ENCODE measurements around the gene GPRC5C.
"Not testable (repeated sequence)": the region's sequence is repeated elsewhere in the genome, so short reads cannot be mapped to it uniquely, and the experiment has no call there.

The GPRC5C gene

GRCh38 chr17:74431568-74432423 lies at the start of gene GPRC5C:
TSS of gene GPRC5C (plus strand) at chr17:74432088. CDS start at chr17:74439777, 7,689 bp downstream.
- no peak for FAIRE-seq

DNA sequence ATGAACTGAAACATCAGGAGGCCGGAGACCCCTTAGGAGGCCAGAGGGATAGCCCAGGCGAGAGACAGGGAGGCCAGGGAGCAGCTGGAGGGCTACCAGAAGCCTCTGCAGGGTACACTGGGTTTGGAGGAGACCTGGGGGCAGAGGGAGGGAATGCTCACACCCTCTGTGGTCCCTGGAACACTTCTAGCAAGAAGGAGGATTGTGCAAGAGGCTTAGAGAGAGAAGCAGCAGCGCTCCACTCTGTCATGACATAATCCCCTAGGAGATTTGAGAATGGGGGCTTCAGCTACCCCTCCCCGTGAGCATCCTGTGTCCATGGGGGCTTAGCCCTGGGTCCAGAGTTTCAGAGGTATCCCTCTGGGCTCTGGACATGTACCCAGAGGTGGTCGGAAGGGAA lies 48.7 kb upstream of the GPRC5C start:
- no peak for FAIRE-seq

DNA sequence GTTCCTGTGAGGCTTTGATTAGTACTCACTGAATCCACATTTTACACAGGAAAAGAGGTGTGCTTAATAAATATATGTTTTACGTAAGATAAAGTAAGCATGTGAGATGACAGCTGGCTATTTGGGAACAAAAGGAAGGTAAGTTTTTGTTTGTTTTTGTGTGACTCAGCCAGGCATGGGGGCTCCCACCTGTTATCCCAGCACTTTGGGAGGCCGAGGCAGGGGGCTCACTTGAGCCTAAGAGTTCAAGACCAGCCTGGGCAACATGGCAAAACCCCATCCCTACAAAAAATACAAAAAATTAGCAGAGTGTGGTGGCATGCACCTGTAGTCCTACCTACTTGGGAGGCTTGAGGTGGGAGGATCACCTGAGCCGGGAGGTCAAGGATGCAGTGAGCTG lies 46.7 kb upstream of the GPRC5C start:
- FAIRE-seq = no peak

DNA sequence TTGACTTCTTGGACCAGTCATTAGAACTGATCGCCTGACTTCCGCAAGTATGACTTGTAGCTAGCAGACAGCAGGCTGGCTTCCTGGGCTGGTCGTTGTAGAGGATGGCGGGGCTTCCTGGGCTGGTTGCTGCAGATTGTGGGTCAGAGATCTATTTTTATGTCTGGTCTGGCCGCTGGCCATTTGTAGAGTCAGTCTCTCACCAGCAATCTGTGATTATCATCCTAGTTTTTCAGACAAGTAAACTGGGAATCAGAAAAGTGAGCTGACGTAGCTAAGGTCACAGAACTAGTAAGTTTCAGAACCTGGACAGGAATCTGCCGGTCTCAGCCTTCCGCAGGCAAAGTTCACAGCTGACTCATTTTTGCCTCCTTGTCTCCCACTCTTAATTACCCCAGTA lies 45.5 kb upstream of the GPRC5C start:
- no peak for FAIRE-seq

GRCh38 chr17:74387365-74388218 lies 44.3 kb upstream of the GPRC5C start:
- FAIRE-seq = no peak

DNA sequence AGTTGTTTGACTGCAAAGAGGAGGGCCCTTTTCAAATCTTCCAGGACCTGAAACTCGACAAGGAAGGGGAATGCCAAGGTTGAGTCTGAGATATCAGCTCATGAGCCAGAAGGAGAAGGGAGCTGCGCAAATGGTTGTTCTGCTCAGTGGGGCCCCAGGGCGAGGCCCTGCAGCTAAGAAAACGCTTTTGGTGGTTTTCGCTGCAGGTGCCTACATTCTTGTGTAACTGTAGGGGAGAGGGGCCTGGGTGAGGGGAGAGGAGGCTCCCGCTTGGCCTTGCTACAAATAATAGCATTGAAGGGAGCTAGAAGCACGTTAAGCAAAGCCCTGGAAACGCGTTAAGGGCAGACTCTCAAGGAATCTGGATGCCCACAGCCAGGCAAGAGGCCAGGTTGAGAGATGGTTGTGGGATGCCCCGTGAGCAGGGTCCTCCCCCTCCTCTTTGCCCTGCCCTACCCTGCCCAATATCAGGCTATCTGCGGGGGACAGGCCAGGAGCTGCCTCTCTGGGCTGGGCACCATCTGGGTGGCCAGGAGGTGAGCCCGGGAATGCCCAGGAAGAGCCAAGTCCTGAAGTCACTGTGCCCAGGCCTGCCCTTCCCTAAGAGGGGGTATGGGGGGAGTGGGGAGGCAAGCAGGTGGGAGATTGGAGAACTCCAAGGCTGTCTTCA lies 42.7 kb upstream of the GPRC5C start:
- no peak for FAIRE-seq

GRCh38 chr17:74389937-74390679 lies 41.8 kb upstream of the GPRC5C start:
- no peak for FAIRE-seq

GRCh38 chr17:74390680-74391653 lies 40.9 kb upstream of the GPRC5C start:
- FAIRE-seq = no peak

DNA sequence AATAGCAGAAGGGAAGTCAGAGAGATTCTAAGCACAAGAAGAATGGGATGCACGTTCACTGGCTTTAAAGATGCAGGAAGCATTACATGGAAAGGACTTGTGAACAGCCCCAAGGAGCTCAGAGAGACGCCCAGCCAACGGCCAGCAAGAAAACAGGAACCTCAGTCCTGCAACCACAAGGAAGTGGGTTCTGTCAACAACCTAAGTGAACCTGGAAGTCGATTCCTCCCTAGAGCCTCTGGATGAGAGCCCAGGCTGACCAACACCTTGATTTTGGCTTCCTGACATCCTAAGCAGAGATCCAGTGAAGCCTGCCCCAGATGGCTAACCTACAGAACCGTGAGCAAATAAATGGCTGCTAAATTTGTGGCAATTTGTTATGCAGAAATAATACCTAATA lies 40.1 kb upstream of the GPRC5C start:
- no peak for FAIRE-seq

DNA sequence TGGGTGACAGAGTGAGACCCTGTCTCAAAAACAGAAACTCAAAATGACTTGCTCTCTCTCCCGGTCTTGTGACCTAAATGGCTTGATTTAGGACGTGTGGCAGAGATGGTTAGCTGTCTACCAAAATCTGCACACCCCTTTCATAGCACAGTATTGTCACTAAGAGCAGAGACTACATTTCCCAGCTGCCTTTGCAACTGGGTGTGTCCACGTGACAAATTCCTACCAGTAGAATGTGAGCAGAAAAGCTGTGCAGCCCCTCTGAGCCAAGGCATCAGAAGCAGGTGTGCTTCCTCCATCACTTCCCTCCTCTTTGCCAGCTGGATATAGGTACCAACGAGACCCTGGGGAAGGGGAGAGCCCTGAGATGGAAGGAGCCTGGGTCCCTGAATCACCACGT lies 39.0 kb upstream of the GPRC5C start:
- FAIRE-seq = no peak

- no peak for FAIRE-seq
These were observed 38.4 kb upstream of the GPRC5C start for GRCh38 chr17:74393346-74393942.

GRCh38 chr17:74394275-74394950 lies 37.5 kb upstream of the GPRC5C start:
- FAIRE-seq = no peak

GRCh38 chr17:74394977-74395376 lies 36.9 kb upstream of the GPRC5C start:
- no peak for FAIRE-seq

DNA sequence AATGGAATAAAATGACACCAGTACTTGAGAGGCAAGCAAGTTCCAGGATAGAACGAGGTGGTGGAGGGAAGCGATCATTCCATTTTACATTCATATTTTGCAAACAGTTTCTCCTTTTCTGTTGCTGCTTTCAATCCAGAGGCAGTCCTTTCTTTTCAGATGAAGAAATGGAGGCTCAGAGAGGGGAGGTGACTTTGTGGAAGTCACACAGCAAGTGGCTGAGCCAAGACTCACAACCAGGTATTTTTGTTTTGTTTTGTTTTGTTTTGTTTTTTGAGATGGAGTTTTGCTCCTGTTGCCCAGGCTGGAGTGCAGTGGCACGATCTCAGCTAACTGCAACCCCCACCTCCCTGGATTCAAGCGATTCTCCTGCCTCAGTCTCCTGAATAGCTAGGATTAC lies 35.3 kb upstream of the GPRC5C start:
- no peak for FAIRE-seq

DNA sequence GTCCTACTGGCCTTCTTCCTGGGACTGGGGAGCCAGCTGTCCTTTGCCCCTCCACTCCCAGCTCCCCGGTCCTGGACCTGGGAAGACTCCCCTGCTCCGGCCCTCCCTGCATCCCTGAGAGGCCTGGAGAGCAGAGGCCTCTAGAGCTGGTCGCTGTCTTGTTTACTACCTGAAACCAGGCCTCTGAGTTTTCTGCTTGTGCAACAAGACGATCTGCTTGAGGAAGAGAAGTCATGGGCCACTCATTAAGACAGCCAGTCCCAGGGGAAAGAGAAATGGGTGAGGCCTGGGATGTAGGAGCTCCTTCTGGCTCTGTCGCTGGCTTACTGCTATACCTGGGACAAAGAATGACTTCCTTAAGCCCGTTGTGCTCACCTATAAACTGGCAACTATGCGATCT lies 29.8 kb upstream of the GPRC5C start:
- no peak for FAIRE-seq

DNA sequence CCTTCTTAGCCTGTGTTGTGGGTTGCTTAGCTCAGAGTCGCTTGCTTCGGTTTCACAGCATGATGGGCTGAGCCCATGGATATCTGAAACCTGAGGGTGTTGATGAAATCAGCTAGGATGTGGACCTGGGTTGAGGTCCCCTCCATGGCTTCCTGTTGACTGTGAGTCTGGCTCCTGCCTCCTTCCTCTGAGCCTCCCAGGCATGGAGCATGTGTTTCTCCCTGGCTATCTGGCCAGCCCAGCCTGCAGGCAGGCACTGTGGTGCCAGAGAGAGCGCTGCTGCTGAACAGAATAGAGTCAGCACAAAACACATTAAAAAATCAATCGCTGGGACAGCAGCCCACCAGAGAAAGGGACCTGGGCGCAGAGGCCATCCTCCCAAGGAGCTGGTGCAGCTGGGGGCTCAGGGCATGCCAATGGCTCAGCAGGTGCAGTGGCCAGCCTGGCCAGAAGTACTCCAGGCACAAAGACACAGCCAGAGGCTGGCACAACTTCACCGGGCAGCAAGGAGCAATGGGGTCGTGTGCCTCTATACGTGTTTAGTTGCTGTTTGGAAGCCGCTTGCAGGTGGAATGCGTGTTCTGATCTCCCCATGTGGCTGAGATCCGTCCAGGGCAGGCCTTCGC lies 28.3 kb upstream of the GPRC5C start:
- no peak for FAIRE-seq

DNA sequence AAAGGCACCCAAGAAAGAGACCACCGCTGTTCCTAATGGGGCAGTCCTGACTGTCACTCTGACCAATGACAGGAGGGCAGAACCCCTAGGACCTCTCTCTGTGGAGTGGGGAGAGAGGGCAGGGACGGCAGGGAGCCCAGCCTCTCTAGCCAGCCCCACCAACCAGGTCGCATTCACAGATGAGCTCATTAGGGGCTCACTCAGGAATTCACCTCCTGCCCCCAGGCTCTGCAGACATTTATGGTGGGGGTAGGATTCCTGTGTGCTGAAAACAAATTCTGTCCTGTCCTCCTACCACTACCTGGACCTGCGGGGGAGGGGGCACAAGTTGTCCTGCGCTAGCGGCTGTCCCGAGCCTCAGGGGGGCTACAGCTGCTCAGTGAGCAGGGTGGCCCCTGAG lies 27.7 kb upstream of the GPRC5C start:
- FAIRE-seq = no peak

- no peak for FAIRE-seq
These were observed 27.1 kb upstream of the GPRC5C start for GRCh38 chr17:74404789-74405188.

DNA sequence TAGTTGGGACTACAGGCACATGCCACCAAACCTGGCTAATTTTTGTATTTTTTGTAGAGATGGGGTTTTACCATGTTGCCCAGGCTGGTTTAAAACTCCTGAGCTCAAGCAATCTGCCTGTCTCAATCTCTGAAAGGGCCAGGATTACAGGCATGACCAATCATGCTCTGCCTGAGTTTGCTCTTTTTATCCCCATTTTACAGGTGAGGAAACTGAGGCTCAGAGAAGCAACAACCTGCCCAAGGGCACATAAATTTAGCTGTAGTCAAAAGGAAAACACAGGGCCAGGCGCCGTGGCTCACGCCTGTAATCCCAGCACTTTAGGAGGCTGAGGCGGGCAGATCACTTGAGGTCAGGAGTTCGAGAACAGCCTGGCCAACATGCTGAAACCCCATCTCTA lies 26.6 kb upstream of the GPRC5C start:
- not testable (repeated sequence) for FAIRE-seq

DNA sequence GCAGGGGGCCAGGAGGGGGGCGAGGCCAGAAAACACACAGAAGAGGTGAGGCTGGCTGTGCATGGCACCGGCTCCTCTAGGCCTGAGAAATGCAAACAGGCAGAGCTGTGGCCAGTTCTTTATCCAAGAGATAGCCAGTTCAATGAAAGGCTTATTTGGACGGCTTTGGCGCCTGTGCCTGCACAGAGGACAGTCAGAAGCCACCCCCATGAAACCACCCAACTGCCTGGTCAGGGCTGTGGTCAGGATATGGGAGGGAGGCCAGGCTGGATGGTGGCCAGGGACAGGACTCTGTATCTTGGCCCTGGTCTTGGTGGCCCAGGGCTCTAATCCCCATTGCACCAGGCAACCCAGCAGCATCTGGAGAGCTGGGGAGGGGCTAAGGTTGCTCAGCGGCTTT lies 24.5 kb upstream of the GPRC5C start:
- FAIRE-seq = no peak
